Measurements from ENCODE around the gene GULP1. TPM values are rescaled to one million over a fixed set of nuclear protein-coding genes. Genes with fewer than 3 reads are reported as not detected.

The GULP1 gene
- total RNA-seq, 1 donor from 2014 or later, result 17.7 TPM

DNA sequence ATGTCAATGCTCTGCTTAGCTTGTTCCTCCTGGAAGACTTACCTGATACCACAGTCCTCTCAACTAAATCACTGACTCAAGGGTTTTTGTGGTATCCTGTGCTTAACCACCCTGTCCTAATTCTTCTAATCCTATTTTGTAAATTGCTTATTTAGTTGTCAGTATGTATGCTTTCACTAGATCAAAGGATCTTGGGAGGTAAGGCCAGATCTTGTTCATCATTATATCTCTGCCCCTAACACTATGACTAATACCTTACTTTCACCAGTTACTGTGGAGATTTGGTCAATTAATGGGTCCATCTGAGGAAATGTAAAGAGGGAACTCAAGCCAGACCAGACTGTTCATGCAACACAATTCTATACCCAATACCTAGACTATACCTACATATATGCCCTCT is 203.2 kb downstream of the GULP1 start:
- Mint-ChIP-seq H3K36me3 (ENCODE audit: unreplicated experiment) (no peaks in the 10 kb centered on the region), H3K27ac (ENCODE audit: unreplicated experiment) (no peak overlapping the region), H3K4me1 (ENCODE audit: low read depth, unreplicated experiment) (no peaks in the 10 kb centered on the region)

DNA sequence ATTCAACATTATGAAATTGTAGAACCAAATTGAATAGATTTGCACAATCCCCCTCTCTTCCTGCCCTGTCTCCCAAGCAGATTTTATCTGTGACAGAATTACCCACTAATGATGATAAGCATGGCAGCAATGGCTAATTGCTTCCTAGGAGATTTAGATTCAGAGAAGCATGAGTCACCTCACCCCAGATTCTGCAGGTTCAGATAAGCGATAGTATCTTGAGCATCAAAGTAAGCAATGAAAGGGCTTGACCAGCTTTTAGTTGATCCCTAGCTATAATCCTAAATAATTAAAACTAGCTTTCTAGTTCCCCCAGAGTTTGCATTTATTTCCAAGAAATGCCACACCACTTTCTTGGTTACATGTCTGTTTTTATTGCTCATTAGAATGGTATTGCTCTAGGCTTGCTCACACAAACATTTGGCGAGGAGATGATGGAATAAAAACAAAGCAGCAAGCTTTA is 204.3 kb downstream of the GULP1 start:
- Mint-ChIP-seq H3K36me3 (ENCODE audit: unreplicated experiment) (no peaks in the 10 kb centered on the region), H3K4me3 (ENCODE audit: unreplicated experiment) (no peak overlapping the region), H3K9me3 (ENCODE audit: unreplicated experiment) (peaks cover 3% of the 10 kb centered on the region), H3K27ac (ENCODE audit: unreplicated experiment) (no peak overlapping the region), H3K27me3 (ENCODE audit: unreplicated experiment) (no peaks in the 10 kb centered on the region), H3K4me1 (ENCODE audit: low read depth, unreplicated experiment) (no peaks in the 10 kb centered on the region)
- TF ChIP-seq, protein P1, sequence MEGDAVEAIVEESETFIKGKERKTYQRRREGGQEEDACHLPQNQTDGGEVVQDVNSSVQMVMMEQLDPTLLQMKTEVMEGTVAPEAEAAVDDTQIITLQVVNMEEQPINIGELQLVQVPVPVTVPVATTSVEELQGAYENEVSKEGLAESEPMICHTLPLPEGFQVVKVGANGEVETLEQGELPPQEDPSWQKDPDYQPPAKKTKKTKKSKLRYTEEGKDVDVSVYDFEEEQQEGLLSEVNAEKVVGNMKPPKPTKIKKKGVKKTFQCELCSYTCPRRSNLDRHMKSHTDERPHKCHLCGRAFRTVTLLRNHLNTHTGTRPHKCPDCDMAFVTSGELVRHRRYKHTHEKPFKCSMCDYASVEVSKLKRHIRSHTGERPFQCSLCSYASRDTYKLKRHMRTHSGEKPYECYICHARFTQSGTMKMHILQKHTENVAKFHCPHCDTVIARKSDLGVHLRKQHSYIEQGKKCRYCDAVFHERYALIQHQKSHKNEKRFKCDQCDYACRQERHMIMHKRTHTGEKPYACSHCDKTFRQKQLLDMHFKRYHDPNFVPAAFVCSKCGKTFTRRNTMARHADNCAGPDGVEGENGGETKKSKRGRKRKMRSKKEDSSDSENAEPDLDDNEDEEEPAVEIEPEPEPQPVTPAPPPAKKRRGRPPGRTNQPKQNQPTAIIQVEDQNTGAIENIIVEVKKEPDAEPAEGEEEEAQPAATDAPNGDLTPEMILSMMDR (IDR thresholded peaks at IDR 0.05; ENCODE audit: partially characterized antibody, unreplicated experiment), result no peak
- DNase-seq, result no peak

More for the DNA sequence above, 203.2 kb downstream of the GULP1 start:
- Mint-ChIP-seq H3K4me3 (ENCODE audit: unreplicated experiment) (no peak overlapping the region), H3K9me3 (ENCODE audit: unreplicated experiment) (peaks cover 3% of the 10 kb centered on the region), H3K27me3 (ENCODE audit: unreplicated experiment) (no peaks in the 10 kb centered on the region)
- no peak for DNase-seq
- TF ChIP-seq, protein P1 (IDR thresholded peaks at IDR 0.05; ENCODE audit: partially characterized antibody, unreplicated experiment), result no peak

DNA sequence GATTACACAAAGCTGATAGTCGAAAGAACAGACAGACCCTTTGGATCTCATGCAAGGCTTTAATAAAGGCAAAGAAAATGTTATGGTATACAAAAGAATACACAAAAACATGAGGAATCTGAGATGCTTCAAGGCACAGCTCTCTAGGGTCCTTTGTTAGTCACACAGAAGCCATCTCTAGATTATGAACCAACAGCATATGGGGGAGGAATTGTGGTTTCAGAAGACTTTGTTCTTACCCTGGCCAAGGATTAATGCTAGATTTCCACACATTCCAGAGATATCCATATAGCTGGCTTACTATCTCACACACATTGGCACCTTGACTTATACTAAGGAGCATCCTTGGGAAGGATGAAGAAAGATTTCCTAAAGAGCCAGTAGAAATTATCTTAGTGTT is 206.1 kb downstream of the GULP1 start:
- Mint-ChIP-seq H3K27me3 (ENCODE audit: unreplicated experiment) (no peaks in the 10 kb centered on the region), H3K27ac (ENCODE audit: unreplicated experiment) (no peak overlapping the region), H3K4me1 (ENCODE audit: low read depth, unreplicated experiment) (no peaks in the 10 kb centered on the region), H3K9me3 (ENCODE audit: unreplicated experiment) (peaks cover 3% of the 10 kb centered on the region), H3K4me3 (ENCODE audit: unreplicated experiment) (no peak overlapping the region), H3K36me3 (ENCODE audit: unreplicated experiment) (no peaks in the 10 kb centered on the region)
- TF ChIP-seq, protein P1 (IDR thresholded peaks at IDR 0.05; ENCODE audit: partially characterized antibody, unreplicated experiment), result no peak
- no peak for DNase-seq

DNA sequence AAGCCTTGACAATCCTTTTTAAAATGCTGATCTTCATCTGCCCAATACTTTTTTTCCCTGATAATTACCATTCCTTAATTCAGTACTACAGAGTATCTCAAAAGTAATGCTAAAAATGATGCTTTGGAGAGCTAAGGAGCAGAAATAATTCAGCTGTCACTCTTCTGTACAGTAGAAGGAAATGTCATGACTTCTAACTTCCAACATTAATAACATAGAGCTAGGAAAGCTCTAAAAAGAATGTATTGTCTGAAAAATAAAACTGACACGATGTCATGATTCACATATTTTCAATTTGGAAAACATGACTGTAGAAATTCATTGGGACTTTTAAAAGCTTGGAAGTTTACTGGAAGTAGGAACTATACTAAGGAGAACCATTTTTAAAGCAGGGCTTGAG is 212.3 kb downstream of the GULP1 start:
- Mint-ChIP-seq H3K4me3 (ENCODE audit: unreplicated experiment) (no peak overlapping the region), H3K27me3 (ENCODE audit: unreplicated experiment) (no peaks in the 10 kb centered on the region), H3K27ac (ENCODE audit: unreplicated experiment) (no peak overlapping the region), H3K9me3 (ENCODE audit: unreplicated experiment) (no peaks in the 10 kb centered on the region), H3K36me3 (ENCODE audit: unreplicated experiment) (no peaks in the 10 kb centered on the region), H3K4me1 (ENCODE audit: low read depth, unreplicated experiment) (peaks cover 3% of the 10 kb centered on the region)
- no peak for DNase-seq
- TF ChIP-seq, protein P1 (IDR thresholded peaks at IDR 0.05; ENCODE audit: partially characterized antibody, unreplicated experiment), result no peak

DNA sequence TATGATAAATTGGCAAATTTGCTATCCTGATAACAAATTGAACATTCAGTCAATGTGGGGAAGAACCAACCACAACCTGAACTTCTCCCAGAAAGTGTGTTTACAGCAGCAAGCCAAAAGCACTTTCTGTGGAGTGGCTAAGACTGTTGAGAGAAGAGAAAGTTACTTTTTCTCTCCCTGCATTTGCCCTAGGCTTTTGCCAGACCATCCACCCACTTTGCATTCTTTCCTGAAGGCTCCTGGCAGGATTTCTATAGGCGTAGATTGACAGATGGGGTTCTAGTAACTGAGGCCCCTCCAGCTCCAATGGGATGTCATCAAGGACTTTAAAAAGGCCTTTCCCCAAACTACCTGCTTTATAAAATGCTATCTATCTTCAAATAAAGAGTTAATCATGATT is 215.2 kb downstream of the GULP1 start:
- Mint-ChIP-seq H3K36me3 (ENCODE audit: unreplicated experiment) (no peaks in the 10 kb centered on the region), H3K9me3 (ENCODE audit: unreplicated experiment) (no peaks in the 10 kb centered on the region), H3K4me3 (ENCODE audit: unreplicated experiment) (no peak overlapping the region), H3K27ac (ENCODE audit: unreplicated experiment) (no peak overlapping the region), H3K27me3 (ENCODE audit: unreplicated experiment) (no peaks in the 10 kb centered on the region), H3K4me1 (ENCODE audit: low read depth, unreplicated experiment) (peaks cover 3% of the 10 kb centered on the region)
- no peak for DNase-seq
- TF ChIP-seq, protein P1 (IDR thresholded peaks at IDR 0.05; ENCODE audit: partially characterized antibody, unreplicated experiment), result no peak

Measured in glutamatergic neuron (in vitro differentiated cells).